NCI-H1694 treated with DMSO at 0.1 percent for 48 hours (cell line): ENCODE results near the gene CALHM1.
A peak's percentile ranks its signal among the peaks of the same experiment; 100 is the strongest.
"Not testable (repeated sequence)": the region's sequence is repeated elsewhere in the genome, so short reads cannot be mapped to it uniquely, and the experiment has no call there.

Experiments used
- DNase-seq: peaks from one replicate; lab custom pipeline; 2025; lab: John Stamatoyannopoulos, UW

CALHM1 gene

GRCh38 chr10:103429647-103430046 is 29.1 kb downstream of the CALHM1 start:
- no peak for DNase-seq

GRCh38 chr10:103428989-103429643 is 29.6 kb downstream of the CALHM1 start:
- DNase-seq, result no peak

- no peak for DNase-seq
Observed at GRCh38 chr10:103427866-103428265, 30.8 kb downstream of the CALHM1 start.

- DNase-seq, result no peak
Observed at GRCh38 chr10:103423748-103424147, 35.0 kb downstream of the CALHM1 start.

- no peak for DNase-seq
Observed at GRCh38 chr10:103419101-103419500, 39.6 kb downstream of the CALHM1 start.

- no peak for DNase-seq
Observed at GRCh38 chr10:103417601-103418000, 41.1 kb downstream of the CALHM1 start.

GRCh38 chr10:103417148-103417469 is 41.6 kb downstream of the CALHM1 start:
- DNase-seq, result not testable (repeated sequence)

- peak; percentile 27 for DNase-seq
Observed at GRCh38 chr10:103416436-103417147, 42.1 kb downstream of the CALHM1 start.

- no peak for DNase-seq
Observed at GRCh38 chr10:103415581-103415980, 43.1 kb downstream of the CALHM1 start.

GRCh38 chr10:103413564-103413963 is 45.1 kb downstream of the CALHM1 start:
- DNase-seq, result no peak
